ENCODE results near the gene SEM1. TPM values are rescaled to one million over a fixed set of nuclear protein-coding genes. Genes with fewer than 3 reads are reported as not detected.

Gene SEM1
- total and polyA plus RNA-seq, 12 donors, result 8.9 to 483 (median 52.6) TPM

GRCh38 chr7:96689414-96689813 is 20.2 kb downstream of the SEM1 start:
- Histone ChIP-seq H3K27ac (no peak overlapping the region), H3K9me3 (replicated peaks in 1 of 3) (no peaks in the 10 kb centered on the region), H3K4me1 (replicated peaks in 1 of 2) (peaks cover 9 to 36% of the 10 kb centered on the region in 2 donors), H3K4me3 (no peak overlapping the region), H3K27me3 (no peaks in the 10 kb centered on the region), H3K36me3 (replicated peaks in 1 of 2) (no peaks in the 10 kb centered on the region)
- TF ChIP-seq POLR2A (IDR thresholded peaks at IDR 0.05), result no peak
- no peak for TF ChIP-seq CTCF (IDR thresholded peaks at IDR 0.05)
- 93 to 97% (median 95%) methylated on average over 1 of the region's 1 CpG for WGBS, 4 donors
- intact Hi-C loops (cut with DNase I), result no loop called here
- DNase-seq, result no peak

- no peak overlapping the region for H3K4me3 ChIP-seq
- intact Hi-C loops (cut with DNase I), result no loop called here
- H3K4me1 ChIP-seq (replicated peaks in 1 of 2), result peaks cover 4 to 26% of the 10 kb centered on the region in 2 donors
- TF ChIP-seq CTCF (IDR thresholded peaks at IDR 0.05) (no peak), POLR2A (IDR thresholded peaks at IDR 0.05) (no peak)
- H3K36me3 ChIP-seq (replicated peaks in 1 of 2), result no peaks in the 10 kb centered on the region
- H3K9me3 ChIP-seq (replicated peaks in 1 of 3), result no peaks in the 10 kb centered on the region
- H3K27me3 ChIP-seq, result no peaks in the 10 kb centered on the region
- H3K27ac ChIP-seq, result no peak overlapping the region
- DNase-seq, result no peak
These were observed 23.3 kb downstream of the SEM1 start for GRCh38 chr7:96686305-96686704.

- WGBS, 4 donors, result 83 to 100% (median 90%) methylated on average over 1 of the region's 1 CpG
- intact Hi-C loops (cut with DNase I), result no loop called here
- no peak overlapping the region for H3K4me3 ChIP-seq
These were observed 23.9 kb downstream of the SEM1 start for GRCh38 chr7:96685755-96686154.

GRCh38 chr7:96685353-96685752 is 24.3 kb downstream of the SEM1 start:
- TF ChIP-seq POLR2A (IDR thresholded peaks at IDR 0.05) (no peak), CTCF (IDR thresholded peaks at IDR 0.05) (no peak)

More at GRCh38 chr7:96685755-96686154, 23.9 kb downstream of the SEM1 start:
- Histone ChIP-seq H3K36me3 (replicated peaks in 1 of 2) (no peaks in the 10 kb centered on the region), H3K27ac (no peak overlapping the region), H3K27me3 (no peaks in the 10 kb centered on the region), H3K9me3 (replicated peaks in 1 of 3) (no peaks in the 10 kb centered on the region), H3K4me1 (replicated peaks in 1 of 2) (peaks cover 0 to 20% of the 10 kb centered on the region in 2 donors)
- TF ChIP-seq POLR2A (IDR thresholded peaks at IDR 0.05) (no peak), CTCF (IDR thresholded peaks at IDR 0.05) (no peak)
- no peak for DNase-seq

More at GRCh38 chr7:96685353-96685752, 24.3 kb downstream of the SEM1 start:
- Histone ChIP-seq H3K27ac (no peak overlapping the region), H3K4me3 (no peak overlapping the region), H3K36me3 (replicated peaks in 1 of 2) (no peaks in the 10 kb centered on the region), H3K4me1 (replicated peaks in 1 of 2) (peaks cover 0 to 17% of the 10 kb centered on the region in 2 donors), H3K9me3 (replicated peaks in 1 of 3) (no peaks in the 10 kb centered on the region), H3K27me3 (no peaks in the 10 kb centered on the region)
- no peak for DNase-seq
- 67 to 72% (median 70%) methylated on average over 3 of the region's 3 CpGs for WGBS, 4 donors
- intact Hi-C loops (cut with DNase I), result no loop called here

All from adrenal gland (tissue), 12 donors.